GM18951 (cell line): ENCODE measurements around the gene SYTL1.

ENCODE experiments used
- POLR2A ChIP-seq: IDR thresholded peaks from 4 replicates; pipeline ENCODE4 v1.6.1; 2011; ENCODE audit warnings: mild to moderate bottlenecking; ENCODE audit not compliant: insufficient read length, insufficient read depth; ENCODE audit errors: extremely low read depth
- in situ Hi-C: fragments of 300-500 bp; cut with MboI; formaldehyde crosslinking; loops from one replicate; pipeline ENCODE4 v1.12.0; 2022; ENCODE audit warnings: low sequenced_read_pairs, mixed read lengths, inconsistent platforms; ENCODE audit not compliant: unreplicated experiment

Gene SYTL1

GRCh38 chr1:27367160-27367650, 25.4 kb downstream of the SYTL1 start:
- in situ Hi-C loops: no loop called here

GRCh38 chr1:27368869-27369582, 27.2 kb downstream of the SYTL1 start:
- in situ Hi-C loops: no loop called here

More at GRCh38 chr1:27367160-27367650, 25.4 kb downstream of the SYTL1 start:
- no peak for TF ChIP-seq POLR2A

DNA sequence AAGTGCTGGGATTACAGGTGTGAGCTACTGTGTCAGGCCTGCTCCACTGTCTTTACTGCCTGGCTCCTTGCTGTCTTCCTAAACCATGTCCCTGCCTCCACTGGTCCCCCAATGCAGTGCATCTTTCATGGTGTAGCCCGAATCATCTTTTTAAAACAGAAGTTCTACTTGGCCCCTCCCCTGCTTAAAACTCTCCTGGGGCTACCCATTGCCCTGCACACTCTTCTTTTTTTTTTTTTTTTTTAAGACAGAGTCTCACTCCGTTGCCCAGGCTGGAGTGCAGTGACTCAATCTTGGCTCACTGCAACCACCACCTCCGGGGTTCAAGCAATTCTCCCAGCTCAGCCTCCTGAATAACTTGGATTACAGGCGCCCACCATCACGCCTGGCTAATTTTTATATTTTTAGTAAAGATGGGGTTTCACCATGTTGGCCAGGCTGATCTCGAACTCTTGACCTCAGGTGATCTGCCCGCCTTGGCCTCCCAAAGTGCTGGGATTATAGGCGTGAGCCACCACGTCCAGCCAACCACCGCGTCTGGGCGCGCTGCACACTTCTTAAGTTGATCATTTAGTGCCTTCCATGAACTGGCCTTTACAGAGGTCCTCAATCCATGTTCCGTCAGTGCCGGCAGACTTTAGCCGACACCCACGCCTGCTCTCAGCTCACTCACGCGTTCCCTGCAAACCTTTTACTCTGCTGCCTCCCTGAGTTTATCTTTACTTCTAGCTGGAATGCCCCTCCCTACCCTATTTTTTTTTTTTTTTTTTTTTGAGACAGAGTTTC, 30.4 kb downstream of the SYTL1 start:
- no peak for TF ChIP-seq POLR2A
- in situ Hi-C loops: no loop called here

More at GRCh38 chr1:27368869-27369582, 27.2 kb downstream of the SYTL1 start:
- no peak for TF ChIP-seq POLR2A

- in situ Hi-C loops: no loop called here
- TF ChIP-seq POLR2A: no peak
Observed at GRCh38 chr1:27372808-27373690, 31.2 kb downstream of the SYTL1 start.

- in situ Hi-C loops: no loop called here
- no peak for TF ChIP-seq POLR2A
Observed at GRCh38 chr1:27374362-27375086, 32.7 kb downstream of the SYTL1 start, which contains the start of gene FCN3. FCN3 (minus strand) TSS chr1:27374824; CDS start chr1:27374818, 6 bp downstream.

- in situ Hi-C loops: no loop called here
- TF ChIP-seq POLR2A: no peak
Observed at GRCh38 chr1:27377760-27378495, 36.1 kb downstream of the SYTL1 start.

GRCh38 chr1:27379564-27380122, 37.8 kb downstream of the SYTL1 start:
- in situ Hi-C loops: no loop called here
- no peak for TF ChIP-seq POLR2A

DNA sequence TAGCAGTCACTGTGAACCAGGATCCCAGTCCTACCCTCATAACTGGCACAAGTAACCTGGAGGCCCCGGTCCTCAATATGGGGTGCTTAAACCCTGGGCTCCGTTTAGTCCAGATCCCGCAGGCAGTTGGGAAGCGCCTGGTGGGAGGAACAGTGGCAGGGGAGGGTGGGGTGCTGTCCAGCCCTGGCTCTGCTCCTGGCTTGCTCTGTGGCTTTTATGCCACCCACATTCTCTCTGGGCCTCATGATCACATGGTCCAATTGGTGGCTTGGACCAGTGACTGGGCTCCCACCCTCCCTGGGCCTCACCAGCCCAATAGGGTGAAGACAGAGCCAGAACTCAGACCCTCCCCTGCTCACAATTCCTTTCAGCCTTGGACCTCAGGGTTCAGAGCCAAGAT, 38.4 kb downstream of the SYTL1 start:
- in situ Hi-C loops: no loop called here
- TF ChIP-seq POLR2A: no peak

DNA sequence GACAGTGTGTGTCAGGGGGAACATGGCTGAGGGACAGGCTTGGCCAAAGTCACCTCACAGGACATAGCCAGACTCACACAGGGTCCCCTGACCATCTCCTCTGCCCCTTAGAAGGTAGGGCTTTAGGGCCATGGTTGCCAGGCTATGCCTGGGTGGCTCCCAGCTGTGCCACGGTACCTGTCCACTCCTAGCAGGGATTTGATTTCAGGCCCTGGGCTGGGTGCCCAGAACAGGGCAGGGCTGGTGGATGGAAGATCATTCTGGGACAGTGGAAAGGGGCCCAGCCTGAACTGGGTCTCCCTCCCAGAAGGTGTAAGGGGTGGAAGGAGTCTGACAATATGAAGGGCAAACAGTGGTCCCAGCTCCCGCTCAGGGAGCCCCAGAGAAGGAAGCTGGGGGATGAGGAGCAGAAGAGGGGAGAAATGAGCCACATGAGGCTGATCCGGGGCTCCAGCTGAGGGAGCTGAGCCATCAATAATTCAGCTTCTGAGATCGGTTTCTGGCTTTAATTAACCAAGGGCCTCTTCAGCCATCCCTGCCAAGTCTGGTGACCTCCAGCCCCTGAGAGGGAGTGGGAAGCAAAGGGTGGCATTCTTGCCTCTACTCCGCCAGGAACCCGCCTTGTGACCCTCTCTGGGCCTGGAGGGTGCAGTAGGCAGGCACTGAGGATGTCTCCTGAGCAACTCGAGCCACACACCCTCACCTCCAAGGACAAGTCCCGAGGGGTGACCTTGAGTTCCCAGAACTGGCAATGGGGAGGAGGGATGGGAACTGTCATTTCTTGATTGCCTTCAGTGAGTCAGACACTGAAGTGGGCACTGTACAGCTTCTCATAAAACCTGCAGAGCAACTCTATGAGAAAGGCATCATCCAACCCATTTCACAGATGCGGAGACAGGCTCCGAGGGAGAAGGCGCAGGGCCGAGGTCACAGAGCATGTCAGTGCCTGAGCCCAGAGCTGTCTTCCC, 39.2 kb downstream of the SYTL1 start:
- in situ Hi-C loops: no loop called here

DNA sequence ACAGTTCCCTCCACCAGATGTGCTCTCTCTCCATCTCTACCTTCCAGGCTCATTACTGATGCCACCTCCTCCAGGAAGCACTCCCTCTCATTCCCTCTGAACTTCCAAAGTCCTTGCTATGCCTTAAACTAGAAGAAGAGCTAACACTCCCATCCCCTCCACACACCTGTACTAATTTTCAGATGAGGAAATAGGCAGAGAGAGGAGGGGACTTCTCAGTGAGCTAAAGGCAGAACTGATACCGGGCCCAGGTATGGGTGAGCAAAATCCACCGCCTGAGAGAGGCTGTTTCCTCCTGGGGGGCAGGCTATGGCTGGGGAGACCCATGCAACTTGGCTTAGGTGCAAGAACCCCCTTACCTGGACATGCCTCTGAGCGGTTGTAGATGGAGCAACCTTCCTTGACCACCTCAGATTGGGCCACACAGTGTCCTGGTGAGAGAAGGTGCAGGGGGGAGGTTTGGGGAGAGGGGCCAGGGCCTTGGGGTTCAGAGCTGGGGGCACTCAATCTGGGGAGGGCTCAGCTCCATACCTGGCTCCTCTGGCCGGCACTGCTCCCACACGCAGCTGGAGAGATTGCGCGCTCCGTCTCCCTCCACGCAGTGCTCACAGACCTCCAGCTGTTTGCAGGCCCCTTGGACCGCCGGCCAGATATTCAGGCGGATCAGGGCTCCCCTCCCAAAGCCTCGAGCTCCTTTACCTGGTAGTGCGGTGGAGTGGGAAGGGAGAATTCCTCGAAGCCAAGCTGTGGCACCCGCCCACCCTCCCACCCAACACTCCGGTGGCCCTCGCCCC, 40.3 kb downstream of the SYTL1 start:
- in situ Hi-C loops: no loop called here
- no peak for TF ChIP-seq POLR2A

More for the DNA sequence above, 39.2 kb downstream of the SYTL1 start:
- TF ChIP-seq POLR2A: no peak
